ENCODE measurements around the gene TULP3.

The TULP3 gene

DNA sequence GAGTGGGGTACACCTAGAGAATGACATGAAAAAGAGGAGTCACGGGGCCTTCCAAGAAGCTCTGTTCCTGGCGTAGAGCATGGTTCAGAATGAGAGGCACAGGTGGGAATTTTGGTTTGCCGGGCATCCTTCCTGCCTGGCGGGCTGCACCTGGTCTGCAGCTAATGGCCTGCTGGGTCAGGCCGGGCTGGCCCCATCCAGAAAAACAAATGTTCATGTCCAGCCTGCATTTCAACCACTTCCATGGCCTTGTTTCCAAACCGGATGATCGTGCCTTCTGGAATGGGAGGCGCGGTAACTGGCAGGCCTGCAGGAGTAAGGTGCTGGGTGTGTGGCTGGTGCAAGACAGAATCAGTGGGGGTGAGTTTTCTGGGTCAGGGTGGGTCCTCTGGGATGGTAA is 82.9 kb downstream of the TULP3 start:
- DNase-seq, result no peak

DNA sequence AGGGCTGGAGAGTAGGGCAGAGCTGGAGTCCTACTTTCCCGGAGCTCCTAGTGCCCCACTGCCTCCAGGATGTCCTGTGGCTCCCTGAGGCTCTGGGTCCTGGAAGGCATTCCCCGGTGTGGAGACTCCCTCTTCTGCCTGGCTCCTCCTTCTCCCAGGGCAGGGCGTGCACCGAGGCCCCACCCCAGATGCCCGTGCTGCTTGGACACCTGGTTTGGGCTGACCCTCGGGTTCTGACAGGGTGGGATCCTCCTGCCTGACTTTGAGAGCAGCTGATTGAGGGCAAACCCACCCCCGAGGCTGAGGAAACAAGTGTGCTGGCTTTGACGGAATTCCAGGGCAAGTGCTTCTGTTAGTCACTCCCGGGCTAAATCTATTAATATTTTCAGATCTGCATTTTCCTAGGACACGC is 83.9 kb downstream of the TULP3 start:
- DNase-seq, result no peak

DNA sequence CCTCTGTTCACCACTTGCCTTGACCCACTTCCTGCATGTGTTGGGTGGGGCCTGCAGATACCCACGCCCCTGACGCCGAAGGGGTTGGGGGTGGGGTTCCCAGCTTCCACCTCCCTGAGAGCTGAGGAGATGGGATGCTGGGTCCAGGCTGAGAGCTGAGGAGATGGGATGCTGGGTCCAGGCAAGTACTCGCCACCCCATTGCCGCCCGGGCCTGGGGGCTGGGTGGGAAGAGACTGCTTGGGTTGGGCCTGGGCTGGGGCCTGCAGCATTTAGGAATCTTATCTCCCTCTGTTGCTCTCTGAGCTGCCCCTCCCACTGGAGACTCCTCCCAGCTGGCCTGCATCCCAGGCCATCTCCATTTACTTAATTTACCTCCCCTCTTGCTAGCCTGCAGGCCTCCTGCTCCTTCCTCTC is 85.9 kb downstream of the TULP3 start:
- DNase-seq, result no peak

DNA sequence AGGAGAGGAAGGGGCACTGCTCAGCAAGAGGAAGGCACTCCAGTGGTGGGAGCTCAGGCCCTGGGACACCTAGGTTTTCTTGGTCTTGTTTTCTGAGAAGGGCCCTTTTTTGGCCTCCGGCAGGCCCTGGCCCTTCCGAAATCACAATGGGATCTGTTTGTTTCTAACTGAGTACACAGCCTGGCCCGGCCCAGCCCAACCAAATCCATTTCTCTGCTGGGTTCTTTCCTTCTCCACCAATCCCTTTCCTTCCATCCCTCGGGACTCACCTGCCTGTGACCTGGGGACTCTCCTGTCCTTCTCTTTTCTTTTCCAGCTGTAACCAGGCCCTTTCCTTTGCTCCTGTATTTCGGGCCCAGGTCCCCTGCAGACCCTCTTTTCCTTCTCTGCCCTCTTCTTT is 87.1 kb downstream of the TULP3 start:
- DNase-seq, result no peak

DNA sequence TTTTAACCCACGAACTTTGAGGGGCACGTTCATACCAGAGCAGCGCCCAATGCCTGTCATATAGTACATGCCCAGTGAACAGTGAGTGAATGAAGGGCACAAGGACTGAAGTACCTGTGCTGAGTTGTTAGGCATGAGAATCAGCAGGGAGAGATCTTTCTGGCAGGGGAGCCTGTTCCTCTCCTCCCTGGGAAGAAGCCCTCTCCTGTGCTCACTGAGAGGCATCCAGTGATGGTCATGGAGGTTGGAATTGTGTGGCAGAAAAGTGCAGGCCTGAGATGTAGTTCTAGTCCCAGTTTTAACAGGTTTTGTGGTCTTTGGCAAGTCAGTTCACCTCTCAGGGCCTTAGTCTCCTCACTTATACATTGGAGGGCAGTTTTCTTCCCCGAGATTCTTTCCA is 89.1 kb downstream of the TULP3 start:
- DNase-seq, result no peak

DNA sequence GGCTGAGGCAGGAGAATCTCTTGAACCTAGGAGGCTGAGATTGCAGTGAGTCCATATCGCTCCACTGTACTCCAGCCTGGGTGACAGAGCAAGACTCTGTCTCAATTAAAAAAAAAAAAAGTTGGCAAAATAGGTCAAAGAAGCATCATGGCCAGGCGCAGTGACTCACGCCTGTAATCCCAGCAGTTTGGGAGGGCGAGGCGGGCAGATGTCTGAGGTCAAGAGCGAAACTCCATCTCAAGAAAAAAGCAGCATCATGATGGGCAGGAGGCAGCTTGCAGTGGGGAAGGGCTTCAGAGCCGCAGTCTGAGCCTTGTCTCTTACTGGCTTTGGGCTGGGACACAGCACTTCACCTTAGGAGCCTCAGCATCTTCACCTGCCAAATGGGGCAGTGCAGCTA is 89.9 kb downstream of the TULP3 start:
- no peak for DNase-seq

DNA sequence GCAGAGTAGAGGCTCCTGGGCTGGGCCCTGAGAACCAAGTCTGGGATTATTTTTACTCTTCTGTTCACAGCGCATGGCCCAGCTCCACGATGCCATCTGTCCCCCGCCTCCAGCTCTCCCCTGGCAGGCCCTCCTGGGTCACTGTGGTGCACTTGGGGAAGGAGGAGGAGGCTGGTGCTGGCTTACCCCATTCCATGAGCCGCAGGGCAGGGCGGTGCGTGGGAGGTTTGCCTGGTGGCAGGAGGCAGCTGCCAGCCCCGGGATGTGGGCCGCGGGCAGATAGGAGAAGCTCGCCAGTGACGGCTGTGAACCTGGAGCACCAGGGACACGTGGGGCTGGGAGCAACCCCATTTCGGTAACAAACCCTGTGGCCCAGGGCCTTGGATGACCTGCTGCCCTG is 91.7 kb downstream of the TULP3 start:
- DNase-seq, result no peak

DNA sequence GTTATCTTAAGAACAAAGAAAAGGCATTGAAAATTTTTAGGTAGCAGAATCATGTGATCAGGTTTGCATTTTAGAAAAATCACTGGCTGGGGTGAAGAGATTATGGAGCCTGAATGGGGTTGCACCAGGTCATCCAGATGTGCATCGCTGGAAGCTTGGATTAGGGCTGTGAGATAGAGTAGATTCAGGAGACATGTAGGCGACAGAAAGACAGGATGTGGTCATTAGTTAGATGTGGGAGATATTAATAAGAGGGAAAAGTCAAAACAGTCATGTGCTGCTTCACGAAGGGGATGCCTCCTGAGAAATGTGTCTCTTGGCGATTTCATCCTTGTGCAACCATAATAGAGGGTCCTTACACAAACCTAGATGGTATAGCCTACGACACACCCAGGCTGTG is 93.6 kb downstream of the TULP3 start:
- DNase-seq, result no peak

DNA sequence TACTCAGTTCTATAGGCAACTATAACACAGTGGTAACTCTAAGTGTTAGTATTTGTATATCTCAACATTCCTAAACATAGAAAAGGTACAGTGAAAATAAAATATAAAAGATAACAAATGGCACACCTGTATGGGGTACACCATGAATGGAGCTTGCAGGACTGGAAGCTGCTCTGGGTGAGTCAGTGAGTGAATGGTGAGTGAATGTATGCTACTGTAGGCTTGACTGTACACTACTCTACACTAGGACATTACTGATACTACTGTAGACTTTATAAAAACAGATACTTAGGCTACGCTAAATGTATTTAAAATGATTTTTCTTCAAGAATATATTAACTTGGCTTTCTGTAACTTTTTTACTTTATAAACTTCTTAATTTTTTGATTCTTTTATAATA is 94.0 kb downstream of the TULP3 start:
- DNase-seq, result no peak

DNA sequence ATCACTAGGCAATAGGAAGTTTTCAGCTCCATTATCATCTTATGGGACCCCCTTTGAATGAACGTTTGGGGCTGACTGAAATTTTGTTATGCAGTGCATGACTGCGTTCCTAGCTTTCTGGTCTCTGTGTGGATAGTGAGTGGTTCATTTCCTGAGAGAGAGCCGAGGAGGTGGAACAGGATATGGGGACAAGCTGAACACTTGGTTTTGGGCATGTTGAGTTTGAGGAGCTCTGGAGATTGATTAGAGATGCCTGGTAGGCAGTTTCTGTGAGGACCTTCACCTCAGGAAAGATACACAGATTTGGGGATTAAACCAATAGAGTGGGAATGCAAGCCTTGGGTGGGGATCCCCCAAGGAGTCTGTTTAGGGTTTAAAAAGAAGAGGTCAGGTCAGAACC is 96.2 kb downstream of the TULP3 start:
- DNase-seq, result no peak

DNA sequence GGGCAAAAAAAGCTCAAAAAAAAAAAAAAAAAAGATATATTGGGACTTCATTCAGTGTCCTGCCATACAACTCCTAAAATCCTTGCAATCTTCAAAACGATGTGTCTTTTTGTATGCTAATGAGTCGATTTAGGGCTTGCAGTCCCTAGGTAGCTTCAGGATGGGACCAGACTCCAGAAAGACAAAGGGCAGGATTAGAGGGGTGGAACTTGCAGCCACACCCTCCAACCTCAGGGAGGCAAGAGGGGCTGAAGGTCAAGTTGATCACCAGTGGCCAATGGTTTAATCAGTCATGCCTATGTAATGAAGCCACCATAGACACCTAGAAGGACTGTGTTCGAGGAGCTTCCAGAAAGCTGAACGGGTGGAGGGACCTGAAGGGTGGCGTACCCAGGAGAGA is 97.8 kb downstream of the TULP3 start:
- no peak for DNase-seq

All from activated naive CD4-positive, alpha-beta T cell (primary cell).